ENCODE data around the gene KMT2A.
"Not testable (repeated sequence)": the region's sequence is repeated elsewhere in the genome, so short reads cannot be mapped to it uniquely, and the experiment has no call there.

KMT2A gene

GRCh38 chr11:118412921-118413320 is 23.4 kb upstream of the KMT2A start:
- no peaks in the 10 kb centered on the region for H3K9me3 ChIP-seq (ENCODE audit: control insufficient read depth, insufficient read depth, low read depth, low read length)
- H3K4me3 ChIP-seq (ENCODE audit: low read depth, low read length), result no peak overlapping the region
- H3K36me3 ChIP-seq (ENCODE audit: control insufficient read depth, insufficient read depth, low read length), result peaks cover 18% of the 10 kb centered on the region
- H3K9ac ChIP-seq (ENCODE audit: low read length), result no peak overlapping the region
- no peaks in the 10 kb centered on the region for H3K27me3 ChIP-seq (ENCODE audit: control insufficient read depth, insufficient read depth, low read length)
- no peak overlapping the region for H3K27ac ChIP-seq (ENCODE audit: low read depth, low read length)
- H3K4me1 ChIP-seq (ENCODE audit: control insufficient read depth, insufficient read depth, low read length), result peaks cover 20% of the 10 kb centered on the region

- Histone ChIP-seq H3K9me3 (ENCODE audit: control insufficient read depth, insufficient read depth, low read depth, low read length) (no peaks in the 10 kb centered on the region), H3K27me3 (ENCODE audit: control insufficient read depth, insufficient read depth, low read length) (no peaks in the 10 kb centered on the region), H3K36me3 (ENCODE audit: control insufficient read depth, insufficient read depth, low read length) (no peaks in the 10 kb centered on the region), H3K27ac (ENCODE audit: low read depth, low read length) (peak overlapping the region; percentile 29), H3K9ac (ENCODE audit: low read length) (peak overlapping the region; percentile 1), H3K4me1 (ENCODE audit: control insufficient read depth, insufficient read depth, low read length) (peaks cover 23% of the 10 kb centered on the region), H3K4me3 (ENCODE audit: low read depth, low read length) (no peak overlapping the region)
Measured at GRCh38 chr11:118415062-118415738, 21.1 kb upstream of the KMT2A start.

- Histone ChIP-seq H3K36me3 (ENCODE audit: control insufficient read depth, insufficient read depth, low read length) (no peaks in the 10 kb centered on the region), H3K9me3 (ENCODE audit: control insufficient read depth, insufficient read depth, low read depth, low read length) (no peaks in the 10 kb centered on the region), H3K4me1 (ENCODE audit: control insufficient read depth, insufficient read depth, low read length) (peaks cover 23% of the 10 kb centered on the region), H3K27ac (ENCODE audit: low read depth, low read length) (peak overlapping the region; percentile 29), H3K9ac (ENCODE audit: low read length) (peak overlapping the region; percentile 1), H3K27me3 (ENCODE audit: control insufficient read depth, insufficient read depth, low read length) (no peaks in the 10 kb centered on the region), H3K4me3 (ENCODE audit: low read depth, low read length) (no peak overlapping the region)
Measured at GRCh38 chr11:118415739-118416068, 20.6 kb upstream of the KMT2A start.

- not testable (repeated sequence) for H3K9me3 ChIP-seq (ENCODE audit: control insufficient read depth, insufficient read depth, low read depth, low read length); H3K9ac ChIP-seq (ENCODE audit: low read length); H3K27me3 ChIP-seq (ENCODE audit: control insufficient read depth, insufficient read depth, low read length); H3K36me3 ChIP-seq (ENCODE audit: control insufficient read depth, insufficient read depth, low read length); H3K27ac ChIP-seq (ENCODE audit: low read depth, low read length); H3K4me3 ChIP-seq (ENCODE audit: low read depth, low read length)
- peaks cover 23% of the 10 kb centered on the region for H3K4me1 ChIP-seq (ENCODE audit: control insufficient read depth, insufficient read depth, low read length)
Measured at GRCh38 chr11:118416900-118417299, 19.4 kb upstream of the KMT2A start.

GRCh38 chr11:118417801-118418200 is 18.5 kb upstream of the KMT2A start:
- Histone ChIP-seq H3K36me3 (ENCODE audit: control insufficient read depth, insufficient read depth, low read length) (no peaks in the 10 kb centered on the region), H3K9ac (ENCODE audit: low read length) (no peak overlapping the region), H3K27me3 (ENCODE audit: control insufficient read depth, insufficient read depth, low read length) (no peaks in the 10 kb centered on the region), H3K4me1 (ENCODE audit: control insufficient read depth, insufficient read depth, low read length) (peaks cover 23% of the 10 kb centered on the region), H3K4me3 (ENCODE audit: low read depth, low read length) (no peak overlapping the region), H3K9me3 (ENCODE audit: control insufficient read depth, insufficient read depth, low read depth, low read length) (no peaks in the 10 kb centered on the region), H3K27ac (ENCODE audit: low read depth, low read length) (peak overlapping the region; percentile 62; the same call in 1 of the 2 replicates)

- no peaks in the 10 kb centered on the region for H3K27me3 ChIP-seq (ENCODE audit: control insufficient read depth, insufficient read depth, low read length)
- H3K9me3 ChIP-seq (ENCODE audit: control insufficient read depth, insufficient read depth, low read depth, low read length), result no peaks in the 10 kb centered on the region
- peaks cover 23% of the 10 kb centered on the region for H3K4me1 ChIP-seq (ENCODE audit: control insufficient read depth, insufficient read depth, low read length)
- H3K36me3 ChIP-seq (ENCODE audit: control insufficient read depth, insufficient read depth, low read length), result no peaks in the 10 kb centered on the region
- no peak overlapping the region for H3K4me3 ChIP-seq (ENCODE audit: low read depth, low read length)
- H3K27ac ChIP-seq (ENCODE audit: low read depth, low read length), result no peak overlapping the region
- H3K9ac ChIP-seq (ENCODE audit: low read length), result no peak overlapping the region
Measured at GRCh38 chr11:118418766-118419165, 17.5 kb upstream of the KMT2A start.

- Histone ChIP-seq H3K36me3 (ENCODE audit: control insufficient read depth, insufficient read depth, low read length) (no peaks in the 10 kb centered on the region), H3K27ac (ENCODE audit: low read depth, low read length) (no peak overlapping the region), H3K27me3 (ENCODE audit: control insufficient read depth, insufficient read depth, low read length) (no peaks in the 10 kb centered on the region), H3K4me1 (ENCODE audit: control insufficient read depth, insufficient read depth, low read length) (peaks cover 7% of the 10 kb centered on the region; the same call in 1 of the 2 replicates), H3K9ac (ENCODE audit: low read length) (no peak overlapping the region), H3K9me3 (ENCODE audit: control insufficient read depth, insufficient read depth, low read depth, low read length) (no peaks in the 10 kb centered on the region), H3K4me3 (ENCODE audit: low read depth, low read length) (no peak overlapping the region)
Measured at GRCh38 chr11:118427707-118428106, 8.6 kb upstream of the KMT2A start.

- H3K27ac ChIP-seq (ENCODE audit: low read depth, low read length), result no peak overlapping the region
- H3K27me3 ChIP-seq (ENCODE audit: control insufficient read depth, insufficient read depth, low read length), result peaks cover 7% of the 10 kb centered on the region
- H3K9ac ChIP-seq (ENCODE audit: low read length), result no peak overlapping the region
- no peaks in the 10 kb centered on the region for H3K9me3 ChIP-seq (ENCODE audit: control insufficient read depth, insufficient read depth, low read depth, low read length)
- no peak overlapping the region for H3K4me3 ChIP-seq (ENCODE audit: low read depth, low read length)
- H3K4me1 ChIP-seq (ENCODE audit: control insufficient read depth, insufficient read depth, low read length), result peaks cover 9% of the 10 kb centered on the region
- no peaks in the 10 kb centered on the region for H3K36me3 ChIP-seq (ENCODE audit: control insufficient read depth, insufficient read depth, low read length)
Measured at GRCh38 chr11:118430956-118431355, 5.3 kb upstream of the KMT2A start.

GRCh38 chr11:118434123-118434552 is 2.2 kb upstream of the KMT2A start:
- peaks cover 7% of the 10 kb centered on the region for H3K27me3 ChIP-seq (ENCODE audit: control insufficient read depth, insufficient read depth, low read length)
- peak overlapping the region; percentile 67 for H3K4me3 ChIP-seq (ENCODE audit: low read depth, low read length)
- no peak overlapping the region for H3K27ac ChIP-seq (ENCODE audit: low read depth, low read length)
- peaks cover 9% of the 10 kb centered on the region for H3K4me1 ChIP-seq (ENCODE audit: control insufficient read depth, insufficient read depth, low read length)
- 0 out of 2 replicates have a peak, but pooled peaks cover under 1% of the 10 kb centered on the region for H3K36me3 ChIP-seq (ENCODE audit: control insufficient read depth, insufficient read depth, low read length)
- peak overlapping the region; percentile 78 for H3K9ac ChIP-seq (ENCODE audit: low read length)
- no peaks in the 10 kb centered on the region for H3K9me3 ChIP-seq (ENCODE audit: control insufficient read depth, insufficient read depth, low read depth, low read length)

- Histone ChIP-seq H3K4me3 (ENCODE audit: low read depth, low read length) (peak overlapping the region; percentile 67), H3K9ac (ENCODE audit: low read length) (peak overlapping the region; percentile 78), H3K36me3 (ENCODE audit: control insufficient read depth, insufficient read depth, low read length) (0 out of 2 replicates have a peak, but pooled peaks cover 6% of the 10 kb centered on the region), H3K4me1 (ENCODE audit: control insufficient read depth, insufficient read depth, low read length) (peaks cover 9% of the 10 kb centered on the region), H3K9me3 (ENCODE audit: control insufficient read depth, insufficient read depth, low read depth, low read length) (no peaks in the 10 kb centered on the region), H3K27ac (ENCODE audit: low read depth, low read length) (peak overlapping the region; percentile 68; the same call in 1 of the 2 replicates), H3K27me3 (ENCODE audit: control insufficient read depth, insufficient read depth, low read length) (peaks cover 7% of the 10 kb centered on the region)
Measured at GRCh38 chr11:118434553-118435289, 1.6 kb upstream of the KMT2A start.

- Histone ChIP-seq H3K9me3 (ENCODE audit: control insufficient read depth, insufficient read depth, low read depth, low read length) (no peaks in the 10 kb centered on the region), H3K27me3 (ENCODE audit: control insufficient read depth, insufficient read depth, low read length) (peaks cover 7% of the 10 kb centered on the region), H3K27ac (ENCODE audit: low read depth, low read length) (peak overlapping the region; percentile 68; the same call in 1 of the 2 replicates), H3K36me3 (ENCODE audit: control insufficient read depth, insufficient read depth, low read length) (0 out of 2 replicates have a peak, but pooled peaks cover 11% of the 10 kb centered on the region), H3K4me1 (ENCODE audit: control insufficient read depth, insufficient read depth, low read length) (peaks cover 14% of the 10 kb centered on the region), H3K4me3 (ENCODE audit: low read depth, low read length) (peak overlapping the region; percentile 67), H3K9ac (ENCODE audit: low read length) (peak overlapping the region; percentile 78)
Measured at GRCh38 chr11:118435290-118435892, 901 bp upstream of the KMT2A start.

Data from HUES6 (cell line).